HFFc6 (cell line): ENCODE results near the gene FCHSD2. TPM values are rescaled to one million over a fixed set of nuclear protein-coding genes. Genes with fewer than 3 reads are reported as not detected.
"Not testable (repeated sequence)": the region's sequence is repeated elsewhere in the genome, so short reads cannot be mapped to it uniquely, and the experiment has no call there.

ENCODE experiments used
- DNase-seq: peaks from one replicate; pipeline ENCODE4 v3.0.0-alpha.2; 2018
- H3K27ac Mint-ChIP-seq: 2 replicates; pipeline ENCODE4 v1.8.0; 2020; ENCODE audit warnings: mild to moderate bottlenecking, mixed read lengths
- H3K27me3 Mint-ChIP-seq: 2 replicates; pipeline ENCODE4 v1.8.0; 2021; ENCODE audit warnings: mild to moderate bottlenecking, moderate library complexity, mixed read lengths; ENCODE audit not compliant: insufficient read depth
- H3K36me3 Mint-ChIP-seq: 2 replicates; pipeline ENCODE4 v1.8.0; 2021; ENCODE audit warnings: low read depth, mixed read lengths
- H3K4me1 Mint-ChIP-seq: 2 replicates; pipeline ENCODE4 v1.8.0; 2020; ENCODE audit warnings: low read depth, mixed read lengths
- H3K4me3 Mint-ChIP-seq: 2 replicates; pipeline ENCODE4 v1.8.0; 2020; ENCODE audit warnings: mild to moderate bottlenecking, moderate library complexity, mixed read lengths
- H3K9me3 Mint-ChIP-seq: 2 replicates; pipeline ENCODE4 v1.8.0; 2020; ENCODE audit warnings: mild to moderate bottlenecking, mixed read lengths
- CTCF ChIP-seq: fragments of 200-600 bp; sonication (generic); IDR thresholded peaks from 2 replicates; pipeline ENCODE4 v1.5.0; 2021; ENCODE audit warnings: antibody characterized with exemption, mild to moderate bottlenecking
- total RNA-seq, 6 experiments: library from RNA; stranded (reverse); fragmentation: NEBNext Ultra II Directional; extraction: Animal tissue kit (Norgen Biotek cat#: 25700); gene quantifications; 2 replicates in 1 of 6; 3 replicates in 5 of 6; pipeline ENCODE4 v1.2.3, GENCODE V29; 2021

FCHSD2 gene
- total RNA-seq, 6 experiments from 2014 or later = 58.9 to 68.2 (median 65.0) TPM

GRCh38 chr11:73140213-73141030 is 1.7 kb downstream of the FCHSD2 start:
- Mint-ChIP-seq H3K36me3 (peaks cover 39% of the 10 kb centered on the region), H3K4me1 (peaks cover 46% of the 10 kb centered on the region), H3K9me3 (no peaks in the 10 kb centered on the region), H3K27me3 (peaks cover 3% of the 10 kb centered on the region), H3K4me3 (peak overlapping the region; percentile 96), H3K27ac (peak overlapping the region; percentile 77)
- no peak for TF ChIP-seq CTCF
- DNase-seq = no peak

- no peak for TF ChIP-seq CTCF
- peak; percentile 33 for DNase-seq
- Mint-ChIP-seq H3K27ac (peak overlapping the region; percentile 77), H3K9me3 (no peaks in the 10 kb centered on the region), H3K4me3 (peak overlapping the region; percentile 96), H3K27me3 (peaks cover 3% of the 10 kb centered on the region), H3K4me1 (peaks cover 46% of the 10 kb centered on the region), H3K36me3 (peaks cover 45% of the 10 kb centered on the region)
These were observed 2.5 kb downstream of the FCHSD2 start for GRCh38 chr11:73139476-73140198.

GRCh38 chr11:73137944-73138274 is 4.2 kb downstream of the FCHSD2 start:
- no peaks in the 10 kb centered on the region for H3K9me3 Mint-ChIP-seq
- no peak for DNase-seq
- peaks cover 37% of the 10 kb centered on the region for H3K4me1 Mint-ChIP-seq
- H3K27me3 Mint-ChIP-seq = peaks cover 3% of the 10 kb centered on the region
- no peak overlapping the region for H3K4me3 Mint-ChIP-seq
- TF ChIP-seq CTCF = no peak
- H3K36me3 Mint-ChIP-seq = peaks cover 58% of the 10 kb centered on the region
- peak overlapping the region; percentile 10; the same call in 1 of the 2 replicates for H3K27ac Mint-ChIP-seq

- H3K4me1 Mint-ChIP-seq = peaks cover 34% of the 10 kb centered on the region
- peak overlapping the region; percentile 10; the same call in 1 of the 2 replicates for H3K27ac Mint-ChIP-seq
- 0 out of 2 replicates have a peak, but pooled peaks have one; percentile 14 for TF ChIP-seq CTCF
- H3K9me3 Mint-ChIP-seq = no peaks in the 10 kb centered on the region
- H3K36me3 Mint-ChIP-seq = peaks cover 62% of the 10 kb centered on the region
- DNase-seq = no peak
- H3K27me3 Mint-ChIP-seq = peaks cover 3% of the 10 kb centered on the region
- H3K4me3 Mint-ChIP-seq = no peak overlapping the region
These were observed 4.7 kb downstream of the FCHSD2 start for GRCh38 chr11:73137262-73137943.

- Mint-ChIP-seq H3K4me1 (peaks cover 39% of the 10 kb centered on the region), H3K36me3 (peaks cover 68% of the 10 kb centered on the region)
- H3K4me3 Mint-ChIP-seq, DNase-seq, H3K27ac Mint-ChIP-seq, H3K9me3 Mint-ChIP-seq, H3K27me3 Mint-ChIP-seq: not testable (repeated sequence)
These were observed 5.4 kb downstream of the FCHSD2 start for GRCh38 chr11:73136722-73137121.
